ENCODE results near the gene C11orf42.
A peak's percentile ranks its signal among the peaks of the same experiment; 100 is the strongest.

Gene C11orf42

DNA sequence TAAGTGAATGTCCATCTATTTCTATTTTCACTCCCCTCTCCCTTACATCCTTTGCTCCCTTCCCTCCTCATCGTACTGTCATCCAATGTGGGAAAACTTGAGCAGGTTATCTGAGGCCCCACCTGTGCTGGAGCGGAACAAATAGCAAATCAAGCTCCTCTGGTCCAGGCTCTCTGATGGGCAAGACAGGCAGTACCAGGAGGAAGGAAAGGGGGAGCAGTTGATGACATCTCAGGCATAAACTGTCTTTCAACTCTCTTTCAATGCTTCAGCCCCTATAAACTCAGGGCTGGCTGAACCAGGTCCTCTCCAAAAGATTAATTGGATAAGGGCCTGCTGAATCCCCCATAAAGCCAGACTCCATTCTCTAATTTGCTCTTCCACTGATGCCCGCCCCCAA, 52.8 kb downstream of the C11orf42 start (continued):
- TF ChIP-seq ZNF280C (tag by site-specific recombination; IDR thresholded peaks at IDR 0.05) (no peak), YY2 (tag by site-specific recombination; IDR thresholded peaks at IDR 0.05) (no peak), ZBTB17 (tag by site-specific recombination; IDR thresholded peaks at IDR 0.05) (no peak), ZNF549 (tag by site-specific recombination; IDR thresholded peaks at IDR 0.05) (no peak), ZNF433 (tag by site-specific recombination; IDR thresholded peaks at IDR 0.05; ENCODE audit: low read depth) (no peak)

DNA sequence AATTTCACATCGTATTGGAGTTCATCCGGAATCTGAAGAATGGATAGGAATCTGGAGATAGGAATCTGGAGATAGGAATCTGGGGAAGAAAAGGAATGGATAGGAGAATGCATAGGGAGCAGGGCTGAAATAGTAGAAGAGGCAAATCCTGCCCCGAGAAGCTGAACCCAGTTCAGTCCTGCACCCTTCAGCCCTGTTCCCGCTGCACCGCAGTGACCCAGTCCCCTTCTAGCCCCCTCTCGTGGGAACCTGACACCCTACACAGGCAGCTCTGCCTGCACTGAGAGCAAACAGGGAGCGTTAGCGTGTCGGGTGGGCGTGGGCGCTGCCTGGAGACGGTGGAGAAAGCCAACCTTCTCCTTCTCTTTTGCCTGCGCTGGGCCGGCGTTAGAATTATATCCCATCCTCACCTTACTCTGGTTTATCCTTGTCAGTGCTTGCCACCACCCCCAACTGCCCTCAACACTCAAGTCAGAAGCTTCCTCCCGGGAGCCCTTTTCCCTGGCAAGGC, 53.3 kb downstream of the C11orf42 start:
- ChIA-PET POLR2A (interaction anchor here (1.3 kb wide), 1 partner anchor 96 kb away, joined by 3 read pairs; no protein-coding TSS in a partner anchor), CTCF (interaction anchor here (0.6 to 3.0 kb wide), 7 partner anchors 9 to 1653 kb away, joined by 3 to 8 read pairs (median 3); no protein-coding TSS in a partner anchor)
- TF ChIP-seq PRDM2 (tag by site-specific recombination; IDR thresholded peaks at IDR 0.05; ENCODE audit: borderline replicate concordance) (no peak), CTCF (tag by site-specific recombination; IDR thresholded peaks at IDR 0.05) (0 out of 2 replicates have a peak, but pooled peaks have one; percentile 15), KLF9 (tag by site-specific recombination; IDR thresholded peaks at IDR 0.05; ENCODE audit: low read depth) (0 out of 2 replicates have a peak, but pooled peaks have one; percentile 15), ZNF324 (tag by site-specific recombination; IDR thresholded peaks at IDR 0.05) (no peak), MZF1 (tag by site-specific recombination; IDR thresholded peaks at IDR 0.05; ENCODE audit: borderline replicate concordance) (no peak), ZNF335 (tag by site-specific recombination; conservative IDR thresholded peaks at IDR 0.05) (peak; percentile 71), ZNF133 (tag by site-specific recombination; IDR thresholded peaks at IDR 0.05) (no peak), ZNF175 (tag by site-specific recombination; IDR thresholded peaks at IDR 0.05) (no peak), ZNF214 (tag by site-specific recombination; IDR thresholded peaks at IDR 0.05; ENCODE audit: borderline replicate concordance) (no peak), SCRT2 (tag by site-specific recombination; IDR thresholded peaks at IDR 0.05) (no peak), ZNF660 (tag by site-specific recombination; IDR thresholded peaks at IDR 0.05) (no peak)
- TF ChIP-seq, protein P1, sequence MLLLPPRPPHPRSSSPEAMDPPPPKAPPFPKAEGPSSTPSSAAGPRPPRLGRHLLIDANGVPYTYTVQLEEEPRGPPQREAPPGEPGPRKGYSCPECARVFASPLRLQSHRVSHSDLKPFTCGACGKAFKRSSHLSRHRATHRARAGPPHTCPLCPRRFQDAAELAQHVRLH (tag by site-specific recombination; IDR thresholded peaks at IDR 0.05) = no peak
- no peaks in the 10 kb centered on the region for H3K36me3 ChIP-seq (ENCODE audit: control insufficient read depth in 2 of 2, insufficient read depth in 1 of 2, low read length in 2 of 2)
- H3K4me1 ChIP-seq (ENCODE audit: control insufficient read depth, insufficient read depth, low read length) = no peaks in the 10 kb centered on the region
- no peak overlapping the region for H3K27ac ChIP-seq (ENCODE audit: extremely low read depth, low read depth, low read length)
- H3K4me3 ChIP-seq (ENCODE audit: low read depth, low read length) = peak overlapping the region; percentile 59
- no peaks in the 10 kb centered on the region for H3K9me3 ChIP-seq (ENCODE audit: control insufficient read depth, insufficient read depth, low read depth, low read length)

All from HEK293 (cell line).